ENCODE results near the gene SHISA7. TPM values are rescaled to one million over a fixed set of nuclear protein-coding genes. Genes with fewer than 3 reads are reported as not detected.
A peak's percentile ranks its signal among the peaks of the same experiment; 100 is the strongest.

The SHISA7 gene
- total and polyA plus RNA-seq, 2 of the 4 experiments (the other 2 are of a cell fraction): not detected

DNA sequence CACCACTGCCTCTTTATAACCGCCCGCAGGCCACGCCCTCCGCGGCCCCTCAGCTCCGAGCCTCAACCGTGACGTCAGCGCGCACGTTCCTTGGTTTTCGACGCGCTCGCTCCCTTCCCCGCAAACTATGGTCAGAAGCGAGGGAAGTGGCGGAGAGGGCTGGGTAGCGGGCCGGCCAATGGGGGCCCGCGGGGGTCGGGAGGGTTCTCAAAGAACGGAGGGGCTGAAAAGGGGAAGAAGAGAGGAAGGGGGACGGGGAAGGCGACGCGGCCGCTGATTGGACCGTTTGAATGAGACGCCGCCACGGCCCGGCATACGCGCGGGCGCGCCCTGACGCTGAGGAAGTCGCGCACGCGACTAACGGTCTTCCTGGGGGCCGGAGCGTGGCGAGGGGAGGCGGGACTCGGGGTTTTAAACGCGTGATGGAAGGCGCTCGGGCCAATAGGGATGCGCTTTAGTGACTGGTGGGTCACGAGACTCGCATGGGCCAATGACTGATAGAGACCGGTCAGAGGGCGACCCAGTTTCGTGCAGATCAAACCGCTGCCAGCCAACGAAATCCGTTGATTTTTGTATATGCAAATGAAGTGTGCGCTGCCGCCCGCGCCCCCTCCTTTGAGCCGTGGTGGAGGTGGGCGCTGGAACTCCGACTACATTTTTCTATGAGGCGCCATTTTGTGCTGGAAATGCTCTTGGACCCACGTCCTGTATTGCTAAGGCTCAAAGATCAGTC is 35.1 kb downstream of the SHISA7 start:
- Histone ChIP-seq H3K9me1 (ENCODE audit: insufficient read depth, low read length) (peaks cover 19% of the 10 kb centered on the region), H3K9ac (ENCODE audit: low read depth, low read length) (peak overlapping the region; percentile 63), H2BK5ac (ENCODE audit: low read depth, low read length, poor library complexity, severe bottlenecking) (peak overlapping the region; percentile 94), H3K4me3 (ENCODE audit: insufficient read depth, low read depth, low read length) (peak overlapping the region; percentile 64), H3K27me3 (ENCODE audit: control insufficient read depth, insufficient read depth, low read length) (no peaks in the 10 kb centered on the region), H3K27ac (ENCODE audit: insufficient read depth, low read length) (peak overlapping the region; percentile 94), H2AFZ (replicated peaks; ENCODE audit: low read length, poor library complexity) (peak overlapping the region; percentile 96), H2AK5ac (ENCODE audit: low read depth, low read length) (peak overlapping the region; percentile 99), H3K36me3 (ENCODE audit: control insufficient read depth, insufficient read depth, low read length) (peaks cover 20% of the 10 kb centered on the region), H4K91ac (ENCODE audit: insufficient read depth, low read depth, low read length) (peak overlapping the region; percentile 100), H3K79me1 (ENCODE audit: low read depth in 1 of 2, low read length in 2 of 2) (peaks cover 5 to 32% of the 10 kb centered on the region in 2 experiments; a peak in 3 of 4 replicates), H2BK15ac (ENCODE audit: low read depth, low read length) (peak overlapping the region; percentile 100), H2BK20ac (ENCODE audit: low read depth, low read length) (peak overlapping the region; percentile 83), H4K5ac (ENCODE audit: low read depth, low read length) (peak overlapping the region; percentile 99), H3K9me3 (ENCODE audit: control insufficient read depth, insufficient read depth, low read length) (no peaks in the 10 kb centered on the region), H3K4me2 (ENCODE audit: low read depth, low read length) (peak overlapping the region; percentile 87), H3K4me1 (ENCODE audit: control insufficient read depth, insufficient read depth, low read length) (peaks cover 17% of the 10 kb centered on the region), H3K56ac (ENCODE audit: extremely low read depth, insufficient read depth, low read length) (peak overlapping the region; percentile 95), H3K14ac (replicated peaks; ENCODE audit: low read depth, low read length) (peak overlapping the region; percentile 99), H4K8ac (ENCODE audit: low read depth in 2 of 2, low read length in 2 of 2) (peak overlapping the region; percentile 100), H3K4ac (ENCODE audit: low read depth, low read length) (peak overlapping the region; percentile 100), H4K20me1 (ENCODE audit: insufficient read depth, low read length) (peaks cover 37% of the 10 kb centered on the region), H3K18ac (ENCODE audit: low read depth, low read length) (peak overlapping the region; percentile 96), H2AK9ac (replicated peaks; ENCODE audit: low read depth, low read length, poor library complexity) (peak overlapping the region; percentile 100), H3K23ac (ENCODE audit: low read depth, low read length) (peak overlapping the region; percentile 96), H2BK120ac (ENCODE audit: low read depth, low read length) (peak overlapping the region; percentile 98)
- BruUV-seq (replicated peaks): no TSS peak
- intact Hi-C loops (cut with micrococcal nuclease): loop anchor here (5.0 kb wide), 1 partner anchor 94 kb away; no protein-coding TSS in a partner anchor
- in situ Hi-C loops (cut with MboI; ENCODE audit: low sequenced_read_pairs): no loop called here
- ATAC-seq (ENCODE audit: low read depth): peak; percentile 92
- POLR2A ChIA-PET (ENCODE audit: unreplicated experiment): interaction anchor here (0.5 to 1.4 kb wide), 6 partner anchors 10 to 248 kb away, joined by 3 to 9 read pairs (median 4); no protein-coding TSS in a partner anchor
- dilution Hi-C loops (cut with HindIII; ENCODE audit: low sequenced_read_pairs, unreplicated experiment): no loop called here
- WGBS, 2 experiments (ENCODE audit: extremely low coverage in 2 of 2, insufficient read length in 1 of 2): 0% methylated on average over 36 of the region's 72 CpGs; no CpG with 5 or more reads in 1 of the 2 experiments
- peak; percentile 99 for DNase-seq
- CTCF ChIA-PET: no interaction called here
- TF ChIP-seq FOS (IDR thresholded peaks at IDR 0.05; ENCODE audit: low read depth, low read length) (no peak), MXI1 (IDR thresholded peaks at IDR 0.05; ENCODE audit: borderline replicate concordance, low read depth, low read length) (peak; percentile 67; the same call in 1 of the 2 replicates), POLR2A (IDR thresholded peaks at IDR 0.05; ENCODE audit: low read depth, low read length) (no peak), CEBPB (IDR thresholded peaks at IDR 0.05; ENCODE audit: low read depth, low read length) (no peak), SMC3 (IDR thresholded peaks at IDR 0.05; ENCODE audit: low read depth, low read length) (no peak), RCOR1 (IDR thresholded peaks at IDR 0.05; ENCODE audit: insufficient replicate concordance, low read length) (no peak), NFE2L2 (IDR thresholded peaks at IDR 0.05; ENCODE audit: low read depth, low read length) (no peak), RFX5 (IDR thresholded peaks at IDR 0.05; ENCODE audit: low read depth, low read length) (no peak), MAFK (IDR thresholded peaks at IDR 0.05; ENCODE audit: low read depth, low read length) (no peak), BHLHE40 (IDR thresholded peaks at IDR 0.05; ENCODE audit: low read depth, low read length) (peak; percentile 97), MAZ (IDR thresholded peaks at IDR 0.05; ENCODE audit: borderline replicate concordance, low read depth, low read length) (peak; percentile 98), CHD1 (IDR thresholded peaks at IDR 0.05; ENCODE audit: low read depth, low read length) (no peak)
- TF ChIP-seq, protein P1, sequence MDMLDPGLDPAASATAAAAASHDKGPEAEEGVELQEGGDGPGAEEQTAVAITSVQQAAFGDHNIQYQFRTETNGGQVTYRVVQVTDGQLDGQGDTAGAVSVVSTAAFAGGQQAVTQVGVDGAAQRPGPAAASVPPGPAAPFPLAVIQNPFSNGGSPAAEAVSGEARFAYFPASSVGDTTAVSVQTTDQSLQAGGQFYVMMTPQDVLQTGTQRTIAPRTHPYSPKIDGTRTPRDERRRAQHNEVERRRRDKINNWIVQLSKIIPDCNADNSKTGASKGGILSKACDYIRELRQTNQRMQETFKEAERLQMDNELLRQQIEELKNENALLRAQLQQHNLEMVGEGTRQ (IDR thresholded peaks at IDR 0.05; ENCODE audit: low read depth, low read length): peak; percentile 97
- TF ChIP-seq, protein P2, sequence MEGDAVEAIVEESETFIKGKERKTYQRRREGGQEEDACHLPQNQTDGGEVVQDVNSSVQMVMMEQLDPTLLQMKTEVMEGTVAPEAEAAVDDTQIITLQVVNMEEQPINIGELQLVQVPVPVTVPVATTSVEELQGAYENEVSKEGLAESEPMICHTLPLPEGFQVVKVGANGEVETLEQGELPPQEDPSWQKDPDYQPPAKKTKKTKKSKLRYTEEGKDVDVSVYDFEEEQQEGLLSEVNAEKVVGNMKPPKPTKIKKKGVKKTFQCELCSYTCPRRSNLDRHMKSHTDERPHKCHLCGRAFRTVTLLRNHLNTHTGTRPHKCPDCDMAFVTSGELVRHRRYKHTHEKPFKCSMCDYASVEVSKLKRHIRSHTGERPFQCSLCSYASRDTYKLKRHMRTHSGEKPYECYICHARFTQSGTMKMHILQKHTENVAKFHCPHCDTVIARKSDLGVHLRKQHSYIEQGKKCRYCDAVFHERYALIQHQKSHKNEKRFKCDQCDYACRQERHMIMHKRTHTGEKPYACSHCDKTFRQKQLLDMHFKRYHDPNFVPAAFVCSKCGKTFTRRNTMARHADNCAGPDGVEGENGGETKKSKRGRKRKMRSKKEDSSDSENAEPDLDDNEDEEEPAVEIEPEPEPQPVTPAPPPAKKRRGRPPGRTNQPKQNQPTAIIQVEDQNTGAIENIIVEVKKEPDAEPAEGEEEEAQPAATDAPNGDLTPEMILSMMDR (conservative IDR thresholded peaks at IDR 0.05; ENCODE audit: low read depth, low read length): 0 out of 2 replicates have a peak, but pooled peaks have one; percentile 3

All from IMR-90 (cell line).